GM12891 (cell line): Measurements from ENCODE around the gene ASTN2.

Experiments used
- DNase-seq: peaks from one replicate; pipeline ENCODE4 v3.0.0; 2011; ENCODE audit warnings: low spot score; ENCODE audit not compliant: insufficient read length
- FAIRE-seq: peaks from 2 replicates; lab custom pipeline; 2011; peaks lifted over from hg19 to GRCh38; lab: Jason Lieb, UNC
- PAX5 ChIP-seq: IDR thresholded peaks from 2 replicates; pipeline ENCODE4 v1.6.1; 2011; ENCODE audit warnings: low read length, moderate library complexity, mild to moderate bottlenecking; ENCODE audit not compliant: insufficient read depth, severe bottlenecking
- POLR2A ChIP-seq: IDR thresholded peaks from 2 replicates; pipeline ENCODE4 v1.6.1; 2011; ENCODE audit warnings: low read depth, low read length, control low read depth
- POLR2AphosphoS5 ChIP-seq: IDR thresholded peaks from 2 replicates; pipeline ENCODE4 v1.6.1; 2011; ENCODE audit warnings: low read depth, low read length, control low read depth
- POU2F2 ChIP-seq: IDR thresholded peaks from 2 replicates; pipeline ENCODE4 v1.6.1; 2011; ENCODE audit warnings: low read depth, mild to moderate bottlenecking, control low read depth, low read length, moderate library complexity
- SPI1 ChIP-seq: IDR thresholded peaks from 2 replicates; pipeline ENCODE4 v1.6.1; 2011; ENCODE audit warnings: low read depth, low read length, control low read depth
- TAF1 ChIP-seq: IDR thresholded peaks from 2 replicates; pipeline ENCODE4 v1.6.1; 2011; ENCODE audit warnings: low read depth, low read length, control low read depth

ASTN2 gene

DNA sequence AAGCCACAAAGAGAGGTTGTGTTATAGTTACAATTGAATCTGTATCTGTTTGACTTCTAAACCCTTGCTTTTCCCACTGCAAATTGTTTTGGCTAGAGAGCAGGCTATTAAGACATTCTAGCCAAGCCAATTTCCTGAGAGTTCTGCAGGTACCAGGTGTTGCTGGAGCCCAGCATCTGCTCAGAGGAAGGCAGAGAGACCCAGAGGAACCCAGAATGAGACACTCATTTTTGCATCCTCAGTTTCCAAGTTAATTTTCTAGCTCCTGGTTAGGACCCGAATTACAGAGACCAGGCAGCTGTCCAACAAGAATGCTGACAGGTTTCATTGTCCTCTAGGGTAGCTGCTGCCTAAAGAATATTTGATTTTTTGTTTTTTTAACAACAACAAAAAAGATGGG is 461.6 kb downstream of the ASTN2 start:
- FAIRE-seq (no peak), DNase-seq (no peak)
- TF ChIP-seq TAF1 (no peak), POU2F2 (no peak)

DNA sequence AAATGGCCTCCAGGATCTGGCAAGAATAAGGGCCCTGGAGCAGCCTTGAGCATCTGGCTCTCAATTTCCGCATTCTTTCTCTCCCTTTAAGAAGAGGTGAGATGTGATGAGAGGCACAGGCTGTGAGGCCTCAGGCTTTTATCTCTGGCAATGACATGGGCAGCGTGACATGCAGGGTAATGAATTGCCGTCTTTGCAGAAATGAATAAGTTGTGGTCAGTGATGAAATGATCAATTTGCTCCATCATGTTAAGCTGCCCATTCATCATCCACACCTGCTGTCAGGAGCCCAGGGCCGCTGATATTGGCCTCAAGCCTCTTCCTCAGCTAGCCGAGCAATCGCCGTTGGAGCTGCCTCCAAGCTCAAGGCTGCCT is 462.4 kb downstream of the ASTN2 start:
- DNase-seq (no peak), FAIRE-seq (peak; percentile 61)
- TF ChIP-seq TAF1 (no peak), POU2F2 (no peak), POLR2AphosphoS5 (no peak), SPI1 (no peak), PAX5 (no peak), POLR2A (no peak)

DNA sequence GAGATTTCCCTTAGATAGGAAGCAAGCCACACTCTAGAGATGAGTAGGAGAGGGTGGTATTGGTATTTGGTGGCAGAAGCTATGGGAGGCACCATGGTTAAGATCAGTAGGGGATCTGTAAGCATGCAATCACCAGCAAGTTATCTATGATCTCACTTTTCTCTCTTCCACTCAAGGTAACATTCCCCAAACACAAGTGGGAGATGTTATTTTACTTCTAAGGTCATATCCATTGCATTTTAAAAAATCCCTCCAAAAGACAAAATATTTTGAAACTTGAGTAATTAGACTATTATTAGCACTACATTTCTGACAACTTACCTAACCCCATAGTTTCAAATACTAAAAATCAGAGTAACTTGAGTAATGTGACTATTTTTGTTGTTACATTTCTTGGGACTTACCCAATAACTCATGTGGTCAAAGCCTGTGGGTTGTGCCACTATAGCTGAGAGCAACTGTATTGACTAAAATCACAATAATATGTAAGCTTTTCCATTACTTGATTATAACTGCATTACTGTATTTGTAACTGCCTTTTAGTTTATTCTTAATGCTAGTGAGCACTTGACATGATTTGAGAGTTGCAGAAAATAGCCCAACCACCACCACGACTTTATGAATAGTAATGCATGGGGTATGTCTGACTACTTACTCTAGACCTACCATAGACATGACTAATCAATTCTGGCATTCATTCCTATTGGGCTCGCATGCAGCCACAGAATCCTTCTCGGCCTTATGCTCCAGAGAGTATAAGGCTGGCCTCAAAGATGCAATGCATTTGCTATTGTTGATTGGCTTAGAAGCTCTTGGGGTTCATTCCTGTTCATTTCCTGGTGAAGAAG is 463.0 kb downstream of the ASTN2 start:
- FAIRE-seq (peak; percentile 56), DNase-seq (no peak)
- TF ChIP-seq TAF1 (no peak), PAX5 (no peak), POLR2A (no peak), POU2F2 (no peak; the same call in 1 of the 2 replicates), POLR2AphosphoS5 (no peak), SPI1 (no peak)

DNA sequence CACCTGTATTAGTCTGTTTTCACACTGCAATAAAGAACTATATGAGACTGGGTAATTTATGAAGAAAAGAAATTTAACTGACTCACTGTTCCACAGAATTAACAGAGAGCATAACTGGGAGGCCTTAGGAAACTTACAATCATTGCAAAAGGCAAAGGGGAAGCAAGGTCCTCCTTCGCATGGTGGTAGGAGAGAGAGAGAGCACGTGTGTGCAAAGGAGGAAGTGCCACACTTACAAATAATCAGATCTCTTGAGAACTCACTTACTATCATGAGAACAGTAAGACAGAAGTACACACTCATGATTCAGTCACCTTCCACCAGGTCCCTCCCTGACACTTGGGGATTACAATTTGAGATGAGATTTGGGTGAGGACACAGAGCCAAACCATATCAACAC is 469.0 kb downstream of the ASTN2 start:
- peak; percentile 13 for FAIRE-seq
- DNase-seq = no peak
- TF ChIP-seq SPI1 = peak; percentile 77
- TF ChIP-seq POU2F2 = no peak
- TF ChIP-seq TAF1 = no peak
- no peak for TF ChIP-seq POLR2AphosphoS5
- no peak for TF ChIP-seq POLR2A
- no peak for TF ChIP-seq PAX5

DNA sequence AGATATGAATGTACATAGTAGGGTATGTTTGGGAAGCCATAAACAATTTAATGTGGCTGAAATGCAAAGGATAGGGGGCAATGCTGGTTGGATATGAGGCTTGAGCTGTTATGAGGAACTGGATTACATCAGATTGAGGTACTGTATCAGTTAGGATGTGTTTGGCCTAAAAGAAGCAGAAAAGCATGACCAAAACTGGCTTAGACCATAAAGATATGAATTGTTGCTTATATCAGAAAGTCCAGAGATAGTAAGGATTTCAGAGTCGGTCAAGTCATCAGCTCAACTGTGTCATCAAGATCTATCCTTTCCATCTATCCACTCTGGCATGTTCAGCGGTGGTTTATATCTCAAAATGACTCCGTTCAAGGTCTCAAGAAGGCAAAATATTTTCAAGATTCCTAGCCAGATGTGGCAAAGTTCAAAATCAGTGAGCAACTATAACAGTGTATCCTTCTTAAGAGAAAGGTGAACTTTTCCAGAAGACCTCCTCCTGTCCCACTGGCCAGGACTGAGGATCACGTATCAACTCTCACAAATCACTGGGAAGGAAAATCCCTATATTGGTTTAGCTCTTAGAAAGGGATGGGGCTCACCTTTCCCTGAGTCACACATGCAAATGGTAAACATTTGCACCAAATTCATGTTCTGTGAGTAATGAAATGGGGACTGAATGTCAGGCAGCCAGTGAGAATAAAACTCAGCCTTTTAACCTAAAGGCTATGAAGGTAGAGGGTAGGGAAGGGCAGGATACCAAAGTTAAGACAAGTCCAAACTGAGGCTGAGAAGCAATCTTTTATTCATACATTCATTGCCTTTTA is 469.9 kb downstream of the ASTN2 start:
- FAIRE-seq = no peak
- DNase-seq = no peak
- TF ChIP-seq SPI1 (no peak), PAX5 (no peak), POLR2A (no peak), POU2F2 (no peak), POLR2AphosphoS5 (no peak), TAF1 (no peak)

DNA sequence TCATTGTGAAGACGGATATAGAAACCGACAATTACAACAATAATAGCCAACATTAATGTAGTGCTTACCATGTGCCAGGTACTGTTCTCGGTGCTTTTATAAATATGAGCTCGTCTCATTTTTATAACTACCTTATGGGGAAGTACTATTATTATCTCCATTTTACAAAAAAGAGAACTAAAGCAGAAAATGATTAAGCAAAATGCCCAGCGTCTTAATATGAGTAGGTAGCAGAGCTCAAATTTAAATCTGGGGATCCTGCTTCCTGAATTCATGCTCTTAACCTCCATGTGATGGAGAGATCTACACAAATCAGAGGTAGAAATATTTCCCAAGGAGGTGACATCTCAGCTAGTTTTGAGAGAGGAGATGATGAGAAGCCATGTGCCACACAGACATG is 470.9 kb downstream of the ASTN2 start:
- TF ChIP-seq SPI1 = no peak
- TF ChIP-seq PAX5 = no peak
- DNase-seq = no peak
- no peak for FAIRE-seq

DNA sequence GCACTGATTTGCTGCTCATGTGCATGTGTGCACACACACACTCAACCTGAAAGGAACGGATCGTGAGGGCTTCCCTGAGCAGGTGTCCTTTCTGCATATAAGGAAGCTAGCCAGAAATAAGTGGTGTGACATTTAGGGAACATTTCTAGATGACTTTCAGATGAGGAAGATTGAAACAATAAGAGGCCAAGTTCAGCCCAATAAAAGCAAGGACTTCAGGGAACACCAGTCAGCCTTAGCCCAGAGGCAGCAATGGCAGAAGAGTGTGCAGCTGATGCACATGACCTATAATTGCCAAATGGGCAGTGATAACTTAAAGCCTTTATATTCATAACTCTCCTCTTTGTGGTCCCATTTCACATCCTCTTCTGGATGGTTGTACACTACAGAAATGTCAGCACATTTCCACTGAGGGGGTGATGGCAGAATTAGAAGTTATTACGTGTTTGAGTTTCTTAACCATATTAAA is 472.2 kb downstream of the ASTN2 start:
- TF ChIP-seq SPI1 = peak; percentile 23; the same call in 1 of the 2 replicates
- TF ChIP-seq POLR2AphosphoS5 = no peak
- DNase-seq (no peak), FAIRE-seq (no peak)

DNA sequence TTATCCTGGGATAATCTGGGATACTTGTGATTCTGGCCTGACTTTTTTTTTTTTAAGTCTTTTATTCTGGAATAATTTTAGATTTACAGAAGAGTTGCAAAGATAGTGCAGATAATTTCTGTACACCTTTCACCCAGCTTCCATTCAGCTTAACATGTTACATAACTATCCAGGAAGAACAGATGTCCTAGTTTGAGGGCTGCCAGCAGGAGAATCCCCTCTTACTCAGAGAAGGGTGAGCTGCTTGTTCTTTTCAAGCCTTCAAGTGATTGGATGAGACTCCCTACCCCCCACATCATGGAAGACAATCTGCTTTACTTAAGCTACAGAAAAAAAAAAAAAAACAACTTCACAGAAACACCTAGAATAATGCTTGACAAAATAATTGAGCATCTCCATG is 473.6 kb downstream of the ASTN2 start:
- no peak for DNase-seq
- no peak for FAIRE-seq
- no peak for TF ChIP-seq TAF1
- TF ChIP-seq POLR2AphosphoS5 = no peak
- TF ChIP-seq POU2F2 = no peak
- no peak for TF ChIP-seq PAX5
- TF ChIP-seq SPI1 = no peak
- no peak for TF ChIP-seq POLR2A

DNA sequence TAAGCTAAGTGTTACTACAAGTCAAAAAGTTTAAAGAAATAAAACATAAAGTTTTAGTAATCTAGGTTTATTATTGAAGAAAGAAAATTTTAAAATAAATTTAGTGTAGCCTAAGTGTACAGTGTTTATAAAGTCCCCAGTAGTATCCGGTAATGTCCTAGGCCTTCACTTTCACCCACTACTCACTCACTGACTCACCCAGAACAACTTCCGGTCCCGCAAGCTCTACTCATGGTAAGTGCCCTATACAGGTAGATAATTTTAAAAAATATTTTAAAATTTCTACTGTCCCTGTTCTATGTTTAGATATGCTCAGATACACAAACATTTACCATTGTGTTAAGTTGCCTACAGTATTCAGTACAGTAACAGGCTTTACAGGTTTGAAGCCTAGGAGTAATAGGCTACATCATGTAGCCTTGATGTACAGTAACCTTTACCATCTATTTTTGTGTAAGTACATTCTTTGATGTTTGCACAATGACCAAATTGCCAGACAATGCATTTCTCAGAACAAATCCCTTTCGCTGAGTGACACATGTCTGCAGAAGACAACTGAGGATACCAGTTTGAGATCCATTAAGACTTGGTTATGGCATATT is 474.1 kb downstream of the ASTN2 start:
- TF ChIP-seq PAX5 (no peak), POLR2AphosphoS5 (no peak), POLR2A (no peak), POU2F2 (no peak), SPI1 (no peak), TAF1 (no peak)
- no peak for DNase-seq
- FAIRE-seq = no peak

DNA sequence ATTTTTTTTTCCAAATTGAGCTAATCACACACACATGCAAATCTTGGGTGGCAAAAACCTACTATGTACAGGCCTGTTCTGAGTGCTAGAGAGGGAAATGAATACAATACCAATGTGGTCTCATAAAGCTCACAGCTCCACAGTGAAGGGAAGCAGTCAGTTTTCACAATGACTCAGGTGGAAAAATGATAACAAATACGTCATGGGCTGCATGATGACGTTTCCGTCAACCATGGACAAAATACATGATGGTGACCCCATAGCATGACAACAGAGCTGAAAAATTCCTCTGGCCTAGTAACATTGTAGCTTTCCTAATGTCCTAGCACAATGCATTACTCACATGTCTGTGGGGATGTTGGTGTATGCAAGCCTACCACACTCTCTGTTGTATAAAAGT is 475.2 kb downstream of the ASTN2 start:
- DNase-seq (no peak), FAIRE-seq (no peak)
- TF ChIP-seq POLR2A = no peak
- TF ChIP-seq SPI1 = peak; percentile 52; the same call in 1 of the 2 replicates
